SIG-M5 (cell line): ENCODE data around the gene CSN2.
"Not testable (repeated sequence)": the region's sequence is repeated elsewhere in the genome, so short reads cannot be mapped to it uniquely, and the experiment has no call there.

Experiments used
- DNase-seq: peaks from one replicate; lab custom pipeline; 2025; lab: John Stamatoyannopoulos, UW

Gene CSN2, protein sequence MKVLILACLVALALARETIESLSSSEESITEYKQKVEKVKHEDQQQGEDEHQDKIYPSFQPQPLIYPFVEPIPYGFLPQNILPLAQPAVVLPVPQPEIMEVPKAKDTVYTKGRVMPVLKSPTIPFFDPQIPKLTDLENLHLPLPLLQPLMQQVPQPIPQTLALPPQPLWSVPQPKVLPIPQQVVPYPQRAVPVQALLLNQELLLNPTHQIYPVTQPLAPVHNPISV

DNA sequence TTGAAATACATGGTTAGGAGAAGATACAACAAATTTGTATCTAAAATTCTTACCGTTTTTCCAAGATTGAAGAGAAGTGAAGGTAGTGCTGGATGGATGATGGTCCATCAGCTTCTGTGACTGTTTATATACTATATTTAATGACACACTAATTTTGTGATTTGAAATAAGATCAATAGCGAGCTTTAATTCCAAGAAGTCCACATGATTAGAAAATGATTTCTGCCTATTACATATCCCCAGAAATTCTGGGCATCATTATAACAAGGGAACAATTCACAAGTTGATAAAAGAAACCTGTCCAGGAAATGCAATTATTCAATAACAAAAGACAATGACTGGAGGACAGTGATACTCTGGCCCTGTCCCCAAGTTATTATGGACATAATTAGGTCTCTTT is at the start of gene CSN2:
CSN2 (minus strand) TSS at position 101 of the 400 bp plus-strand sequence. CDS start 4,733 bp downstream, outside the sequence.
- no peak for DNase-seq

DNA sequence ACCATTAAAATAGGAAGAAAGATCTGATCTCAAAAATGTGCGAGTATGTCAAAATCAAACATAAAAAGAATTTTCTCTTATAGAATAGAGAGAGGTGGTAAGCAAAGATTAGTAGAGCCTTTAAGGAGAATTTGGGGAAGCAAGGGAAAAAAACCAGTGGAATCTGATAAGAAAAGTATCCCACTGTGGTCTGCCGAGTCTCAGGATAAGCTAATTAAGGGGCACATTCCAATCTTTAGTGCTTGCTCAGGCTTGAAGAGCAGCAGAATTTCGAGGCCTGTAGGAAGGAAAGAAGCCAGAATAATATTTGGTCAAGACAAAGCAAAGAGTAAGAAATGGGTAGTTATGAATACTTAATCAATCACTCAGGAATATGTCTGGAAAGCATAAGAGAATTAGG is 43.2 kb upstream of the CSN2 start:
- no peak for DNase-seq

DNA sequence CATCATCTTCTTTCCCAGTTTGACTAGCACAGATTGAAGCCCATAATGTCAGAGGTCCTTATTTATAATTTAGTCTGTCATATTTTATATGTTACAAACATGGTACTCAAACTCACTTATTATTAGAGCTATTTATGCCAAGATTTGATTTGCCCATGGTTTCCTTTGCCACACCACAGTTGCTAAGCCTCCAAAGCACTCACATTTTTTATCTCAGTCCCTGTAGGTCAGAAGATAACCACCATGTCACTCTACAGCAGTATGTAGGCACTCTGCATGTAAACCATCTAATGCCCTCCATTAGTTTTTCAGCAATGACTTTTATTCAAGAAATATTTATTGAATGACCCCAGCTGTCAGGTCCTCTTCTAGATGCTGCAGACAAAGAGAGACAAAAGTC is 37.0 kb upstream of the CSN2 start:
- DNase-seq = no peak

DNA sequence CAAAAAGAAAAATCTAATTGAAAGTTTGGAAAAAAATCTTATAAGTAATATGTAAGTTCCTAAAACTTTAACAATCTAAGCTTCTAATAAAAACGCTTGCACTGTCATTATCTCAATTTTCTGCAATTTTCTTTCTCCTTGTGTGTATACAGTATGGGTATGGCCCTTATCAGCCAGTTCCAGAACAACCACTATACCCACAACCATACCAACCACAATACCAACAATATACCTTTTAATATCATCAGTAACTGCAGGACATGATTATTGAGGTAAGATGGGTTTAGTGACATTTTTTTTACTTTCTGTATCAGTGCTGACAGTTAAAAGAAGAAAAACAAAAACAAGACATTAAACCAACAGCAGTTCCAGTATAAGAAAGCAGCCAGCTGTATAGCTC is 35.2 kb upstream of the CSN2 start:
- no peak for DNase-seq

DNA sequence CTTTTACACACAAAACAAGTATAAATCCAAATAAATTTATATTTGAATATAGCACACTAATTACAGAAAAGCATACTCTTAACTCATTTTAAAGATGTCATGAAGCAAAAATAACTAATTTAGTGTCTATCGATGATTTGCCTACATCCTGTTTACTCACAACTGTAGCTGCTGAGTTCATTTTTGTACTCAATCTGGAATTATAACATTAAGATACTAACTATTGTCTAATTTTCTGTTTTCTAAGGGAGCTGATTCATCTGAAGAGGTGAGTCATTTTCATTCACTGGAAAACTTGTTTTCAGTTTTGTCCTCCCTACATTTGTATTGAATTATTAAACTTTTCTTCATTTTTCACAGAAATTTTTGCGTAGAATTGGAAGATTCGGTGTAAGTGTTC is 33.9 kb upstream of the CSN2 start:
- DNase-seq = no peak

DNA sequence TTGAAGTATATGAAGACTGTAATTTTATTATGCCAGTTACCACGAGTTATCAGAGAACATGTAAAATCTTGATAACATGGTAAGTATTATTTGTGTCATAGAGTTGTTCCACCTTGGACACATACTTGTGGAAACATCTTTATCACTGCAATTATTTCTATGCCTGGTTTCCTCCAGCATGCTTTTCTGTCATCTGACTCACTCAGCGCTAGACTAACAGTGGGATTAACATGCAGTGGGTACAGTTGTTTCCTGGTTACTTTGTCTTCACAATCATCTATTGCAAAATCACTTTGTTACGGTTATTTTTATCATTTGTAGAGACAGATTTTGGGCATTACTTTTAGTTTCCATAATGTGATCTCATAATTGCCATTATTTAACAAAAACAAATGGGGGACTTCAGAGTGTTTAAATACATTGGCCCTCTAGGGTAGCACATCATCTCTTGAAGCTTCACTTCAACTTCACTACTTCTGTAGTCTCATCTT is 30.0 kb upstream of the CSN2 start, which contains the start of gene STATH:
STATH (plus strand) TSS at position 441 of the 491 bp plus-strand sequence. CDS start 2,472 bp downstream, outside the sequence.
- DNase-seq = no peak

DNA sequence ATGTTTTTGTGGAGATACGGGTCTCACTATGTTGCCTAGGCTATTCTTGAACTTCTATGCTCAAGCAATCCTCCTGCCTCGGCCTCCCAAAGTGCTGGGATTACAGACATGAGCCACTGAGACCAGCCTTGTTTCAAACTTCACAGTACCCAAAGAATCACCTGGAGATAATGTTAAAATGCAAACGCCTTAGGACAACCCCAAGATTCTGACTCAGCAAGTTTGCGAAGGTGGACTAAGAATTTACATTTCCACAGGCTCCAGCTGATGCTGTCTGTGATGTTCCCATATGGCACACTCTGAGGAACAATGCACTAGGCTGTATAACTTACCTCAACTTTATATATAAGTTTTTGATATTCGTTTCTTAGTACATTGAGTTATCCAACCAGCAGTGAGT is 29.3 kb upstream of the CSN2 start:
- DNase-seq = no peak

DNA sequence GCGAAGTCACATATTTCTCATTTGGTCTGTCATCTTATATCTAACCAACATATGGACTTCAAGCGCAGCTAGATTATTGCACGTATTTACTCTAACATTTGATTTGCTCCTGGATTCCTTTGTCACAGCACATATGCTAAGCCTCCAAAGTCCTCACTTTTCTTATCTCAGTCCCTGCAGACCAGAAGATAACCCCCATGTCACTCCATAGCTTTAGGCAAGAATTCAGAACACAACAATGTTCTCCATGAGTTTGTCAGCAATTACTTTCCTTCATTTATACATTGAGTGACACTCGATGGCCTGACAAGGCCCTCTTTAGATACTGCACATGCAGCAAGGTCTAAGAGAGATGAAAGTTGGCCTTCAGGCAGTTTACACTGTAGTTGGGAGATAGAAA is 25.5 kb upstream of the CSN2 start:
- DNase-seq = no peak

DNA sequence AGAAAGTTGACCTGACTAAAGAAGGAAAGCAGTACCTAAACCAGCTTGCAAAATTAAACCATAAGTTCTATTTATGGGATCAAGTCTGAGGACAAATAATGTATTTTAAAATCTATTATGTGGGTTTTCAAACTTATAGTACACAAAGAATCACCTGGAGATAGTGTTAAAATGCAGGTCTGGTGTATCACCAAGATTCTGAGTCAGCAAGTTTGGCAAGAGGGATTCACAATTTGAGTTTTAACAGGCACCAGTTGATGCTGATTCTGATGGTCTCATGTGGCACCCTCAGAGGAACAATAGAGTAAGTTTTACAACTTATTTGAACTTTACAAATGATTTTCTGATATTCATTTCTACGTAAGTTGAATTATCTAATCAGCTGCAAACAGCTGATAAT is 21.1 kb upstream of the CSN2 start:
- DNase-seq = no peak

DNA sequence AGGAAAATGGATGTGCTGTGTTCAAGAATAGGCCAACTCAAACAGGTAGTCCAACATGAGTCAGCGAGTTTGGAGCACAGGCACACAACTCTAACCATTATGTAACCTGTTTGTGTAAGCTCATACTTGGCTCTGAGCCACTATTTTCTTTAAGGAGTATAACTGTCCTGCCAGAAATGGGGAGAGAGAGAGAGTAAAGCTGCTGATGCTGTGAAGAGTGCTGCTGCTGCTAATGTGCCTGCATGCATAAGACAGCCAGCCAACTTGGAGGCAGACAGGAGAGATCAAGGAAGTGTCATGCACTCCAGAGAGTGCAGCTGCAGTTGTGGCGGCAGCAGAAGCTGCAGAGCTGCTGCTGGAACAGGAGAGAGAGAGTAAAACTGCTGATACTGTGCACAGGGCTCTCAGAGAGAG is 18.5 kb upstream of the CSN2 start:
- no peak for DNase-seq

DNA sequence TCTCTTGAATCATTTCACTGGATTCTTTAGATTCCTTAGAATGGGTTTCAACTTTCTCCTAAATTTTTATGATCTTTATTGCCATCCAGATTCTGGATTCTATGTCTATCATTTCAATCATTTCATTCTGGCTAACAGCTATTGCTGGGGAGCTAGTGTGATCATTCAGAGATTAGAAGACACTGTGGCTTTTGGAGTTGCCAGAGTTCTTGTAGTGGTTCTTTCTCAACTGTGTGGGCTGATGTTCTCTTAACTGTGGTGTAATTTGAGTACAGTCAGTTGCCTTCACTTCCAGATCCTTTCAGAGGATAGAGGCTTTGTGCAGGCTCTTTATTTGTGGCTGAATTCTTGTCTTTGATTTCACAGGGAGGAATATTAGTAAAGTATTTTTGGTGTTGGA is 12.1 kb upstream of the CSN2 start:
- DNase-seq = no peak

DNA sequence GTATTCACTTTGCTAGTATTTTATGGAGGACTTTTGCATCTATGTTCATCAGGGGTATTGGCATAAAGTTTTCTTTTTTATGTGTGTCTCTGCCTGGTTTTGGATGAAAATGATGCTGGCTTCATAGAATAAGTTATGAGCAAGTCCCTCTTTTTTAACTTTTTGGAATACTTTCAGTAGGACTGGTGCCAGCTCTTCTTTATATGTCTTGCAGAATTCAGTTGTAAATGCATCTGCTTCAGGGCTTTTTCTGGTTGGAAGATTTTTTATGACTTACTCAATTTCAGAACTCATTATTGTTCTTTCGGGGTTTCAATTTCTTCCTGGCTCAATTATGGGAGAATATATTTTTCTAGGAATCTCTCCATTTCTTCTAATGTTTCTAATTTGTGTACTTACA is 9.1 kb upstream of the CSN2 start:
- no peak for DNase-seq

DNA sequence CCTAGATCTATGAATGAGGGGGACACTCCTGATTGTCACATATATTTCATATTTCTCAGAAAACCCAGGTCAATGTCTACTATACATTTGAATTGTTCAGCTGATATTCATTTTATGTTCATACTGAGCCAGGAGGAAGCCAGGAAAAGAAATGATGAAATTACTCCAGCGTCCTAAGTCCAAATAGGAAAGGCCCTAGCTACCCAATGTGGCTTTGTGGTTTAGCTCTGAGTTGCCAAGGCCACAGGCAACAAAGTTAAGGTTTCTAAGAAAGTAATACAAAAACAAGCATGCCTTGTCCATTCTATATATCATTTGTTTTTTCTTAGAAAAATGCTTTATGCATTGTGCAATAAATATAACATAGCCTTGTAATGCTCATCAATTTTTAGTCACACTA is 4.5 kb upstream of the CSN2 start:
- no peak for DNase-seq

DNA sequence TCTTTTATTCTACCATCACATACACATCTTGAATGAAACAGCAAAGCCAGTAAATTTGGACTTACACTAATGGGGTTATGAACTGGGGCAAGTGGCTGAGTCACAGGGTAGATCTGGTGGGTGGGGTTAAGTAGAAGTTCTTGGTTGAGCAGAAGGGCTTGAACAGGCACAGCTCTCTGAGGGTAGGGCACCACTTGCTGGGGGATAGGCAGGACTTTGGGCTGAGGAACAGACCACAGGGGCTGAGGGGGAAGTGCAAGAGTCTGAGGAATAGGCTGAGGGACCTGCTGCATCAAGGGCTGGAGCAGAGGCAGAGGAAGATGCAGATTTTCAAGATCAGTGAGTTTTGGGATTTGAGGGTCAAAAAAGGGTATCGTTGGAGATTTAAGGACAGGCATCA is 8.3 kb downstream of the CSN2 start:
- no peak for DNase-seq

DNA sequence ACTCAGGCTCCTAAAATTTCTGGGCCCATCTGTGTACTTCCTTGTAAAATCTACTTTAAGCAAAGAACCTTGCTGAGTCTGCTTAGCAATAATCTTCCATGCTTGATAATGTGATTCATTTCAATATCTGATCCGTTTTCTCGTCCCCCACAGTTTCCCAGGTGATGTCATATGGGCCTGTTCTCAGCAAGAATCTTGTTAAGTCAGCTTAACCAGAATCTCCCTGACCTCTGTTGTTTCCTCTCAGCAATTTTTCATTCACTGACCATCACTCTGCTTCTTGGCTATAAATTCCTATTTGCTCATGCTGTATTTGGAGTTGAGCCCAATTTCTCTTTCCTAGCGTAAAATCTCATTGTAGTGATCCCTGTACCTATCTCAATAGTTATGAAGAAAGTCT is 13.9 kb downstream of the CSN2 start:
- DNase-seq = no peak

DNA sequence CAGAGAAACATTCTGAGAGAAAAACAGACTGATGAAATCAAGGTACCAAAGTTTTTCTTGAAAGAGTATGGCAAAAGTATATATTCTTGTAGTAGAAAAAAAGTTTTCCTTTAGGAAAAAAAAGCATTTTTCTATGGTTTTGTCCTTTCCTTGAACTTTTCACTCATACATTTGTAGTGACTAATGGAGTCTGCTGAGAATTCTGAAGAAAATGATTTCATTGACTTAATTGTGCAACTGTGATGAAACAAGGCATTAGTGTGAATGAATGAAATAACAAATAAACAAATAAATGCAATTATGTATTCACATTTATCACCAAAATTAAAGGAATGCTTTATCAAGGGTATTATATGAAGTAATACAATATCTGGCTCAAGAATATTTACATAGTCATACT is 29.0 kb downstream of the CSN2 start:
- no peak for DNase-seq

DNA sequence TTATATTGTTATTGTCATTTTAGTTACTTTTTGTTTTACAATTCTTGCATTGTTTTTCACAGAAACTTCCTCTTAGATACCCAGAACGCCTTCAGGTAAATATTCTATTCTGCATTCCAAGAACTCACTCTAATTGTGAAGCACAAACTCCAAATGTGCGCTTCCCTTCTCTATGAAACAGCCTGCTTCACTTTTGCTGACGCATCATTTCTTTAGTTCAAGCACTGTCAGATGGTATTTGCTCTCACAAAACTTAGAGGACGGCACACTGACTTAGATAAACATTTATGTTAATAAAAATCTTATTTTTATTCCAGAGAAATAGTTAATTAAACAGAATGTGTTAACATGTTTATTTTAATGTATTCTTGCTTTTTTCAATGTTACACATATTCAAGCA is 31.4 kb downstream of the CSN2 start:
- no peak for DNase-seq

DNA sequence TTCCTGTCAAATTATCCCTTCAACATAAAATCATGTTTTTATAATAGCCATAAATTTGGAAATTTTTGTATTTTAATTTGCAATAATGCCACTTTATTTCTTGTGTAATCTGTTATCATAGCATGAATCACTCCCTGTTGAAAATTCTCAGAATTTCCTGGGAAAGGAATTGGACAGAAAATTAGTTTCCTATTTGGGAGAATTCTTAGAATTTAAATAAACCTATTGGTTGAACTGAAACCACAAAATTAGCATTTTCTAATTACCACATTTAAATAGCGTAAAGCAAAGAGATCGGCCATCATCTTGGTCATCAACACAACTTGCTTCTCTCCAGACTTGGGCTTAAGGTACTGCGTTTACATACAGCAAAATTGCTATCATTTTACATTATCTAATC is 34.8 kb downstream of the CSN2 start, which contains the start of gene CSN1S1:
CSN1S1 (plus strand) TSS at position 301 of the 400 bp plus-strand sequence. CDS start 1,488 bp downstream, outside the sequence.
- no peak for DNase-seq

DNA sequence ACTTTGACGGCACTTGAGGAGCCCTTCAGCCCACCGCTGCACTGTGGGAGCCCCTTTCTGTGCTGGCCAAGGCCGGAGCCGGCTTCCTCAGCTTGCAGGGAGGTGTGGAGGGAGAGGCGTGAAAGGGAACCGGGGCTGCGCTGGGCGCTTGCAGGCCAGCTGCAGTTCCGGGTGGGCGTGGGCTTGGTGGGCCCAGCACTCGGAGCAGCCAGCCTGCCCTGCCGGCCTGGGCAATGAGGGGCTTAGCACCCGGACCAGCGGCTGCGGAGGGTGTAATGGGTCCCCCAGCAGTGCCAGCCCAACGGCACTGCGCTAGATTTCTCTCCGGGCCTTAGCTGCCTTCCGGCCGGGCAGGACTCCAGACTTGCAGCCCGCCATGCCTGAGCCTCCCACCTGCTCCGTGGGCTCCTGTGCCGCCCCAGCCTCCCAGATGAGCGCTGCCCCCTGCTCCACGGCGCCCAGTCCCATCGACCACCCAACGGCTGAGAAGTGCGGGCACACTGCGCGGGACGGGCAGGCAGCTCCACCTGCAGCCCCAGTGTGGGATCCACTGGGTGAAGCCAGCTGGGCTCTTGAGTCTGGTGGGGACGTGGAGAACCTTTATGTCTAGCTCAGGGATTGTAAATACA is 41.6 kb downstream of the CSN2 start:
- not testable (repeated sequence) for DNase-seq

DNA sequence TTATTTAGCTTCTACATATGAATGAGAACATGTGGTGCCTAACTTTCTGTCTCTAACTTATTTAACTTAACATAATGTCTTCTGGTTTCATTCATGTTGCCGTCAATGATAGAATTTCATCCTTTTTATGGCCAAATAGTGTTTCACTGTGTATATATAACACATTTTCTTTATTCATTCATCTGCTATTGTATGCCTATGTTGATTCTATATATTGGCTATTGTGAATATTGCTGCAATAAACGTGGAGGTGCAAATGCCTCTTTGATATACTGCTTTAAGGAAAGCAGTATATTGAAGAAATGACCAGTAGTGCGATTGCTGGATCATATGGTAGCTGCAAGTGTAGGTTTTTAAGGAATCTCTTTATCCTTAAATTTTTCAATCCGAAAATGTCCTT is 44.7 kb downstream of the CSN2 start:
- no peak for DNase-seq

DNA sequence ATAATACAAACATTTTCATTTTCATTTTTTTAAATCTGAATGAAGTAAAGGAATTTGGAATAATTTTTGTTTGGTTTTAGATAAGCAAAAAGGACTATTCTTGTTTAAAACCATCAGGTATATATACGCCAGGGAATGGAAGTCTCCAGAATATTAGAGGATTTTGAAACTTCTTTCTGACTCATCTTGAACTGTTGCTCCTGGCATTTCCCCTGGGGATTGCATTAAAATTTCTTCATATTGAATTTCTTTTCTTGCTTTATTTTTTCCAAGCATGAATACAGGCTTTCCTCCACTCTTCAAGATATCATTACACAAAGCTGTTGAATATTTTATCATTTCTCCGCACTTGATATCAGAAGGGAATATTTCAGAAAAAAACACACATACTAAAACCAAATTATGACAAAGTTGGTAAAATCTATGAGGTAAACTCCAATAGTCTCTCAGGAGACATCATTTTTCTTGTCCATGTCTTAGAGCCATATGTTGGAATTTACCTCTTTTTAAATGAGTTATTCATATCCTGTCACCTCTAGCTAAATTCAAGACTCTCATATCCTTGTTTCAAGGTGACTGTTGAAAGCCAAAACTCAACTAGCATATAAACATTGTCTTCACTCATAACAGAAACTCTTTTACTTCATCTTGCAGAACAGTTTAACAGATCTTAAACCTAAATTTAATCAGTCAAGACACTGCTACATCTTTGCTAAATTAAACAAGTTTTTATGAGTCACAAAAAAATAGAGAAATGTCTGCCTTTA is 55.3 kb downstream of the CSN2 start:
- no peak for DNase-seq

DNA sequence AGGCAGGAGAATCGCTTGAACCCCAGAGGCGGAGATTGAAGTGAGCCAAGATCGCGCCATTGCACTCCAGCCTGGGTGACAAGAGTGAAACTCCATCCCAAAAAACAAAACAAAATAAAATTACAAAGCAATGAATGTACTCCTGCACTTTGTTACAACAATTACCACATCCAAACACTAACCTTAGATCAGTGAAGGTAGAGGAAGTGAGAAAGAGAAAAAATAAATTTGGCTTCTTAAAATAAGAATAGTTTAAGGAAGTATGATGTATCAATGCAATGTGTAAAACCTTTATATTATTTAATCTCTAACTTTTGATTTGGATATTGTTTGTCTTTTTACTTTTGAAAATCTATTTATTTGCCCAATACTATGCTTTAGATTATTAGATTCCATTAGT is 56.3 kb downstream of the CSN2 start:
- no peak for DNase-seq

DNA sequence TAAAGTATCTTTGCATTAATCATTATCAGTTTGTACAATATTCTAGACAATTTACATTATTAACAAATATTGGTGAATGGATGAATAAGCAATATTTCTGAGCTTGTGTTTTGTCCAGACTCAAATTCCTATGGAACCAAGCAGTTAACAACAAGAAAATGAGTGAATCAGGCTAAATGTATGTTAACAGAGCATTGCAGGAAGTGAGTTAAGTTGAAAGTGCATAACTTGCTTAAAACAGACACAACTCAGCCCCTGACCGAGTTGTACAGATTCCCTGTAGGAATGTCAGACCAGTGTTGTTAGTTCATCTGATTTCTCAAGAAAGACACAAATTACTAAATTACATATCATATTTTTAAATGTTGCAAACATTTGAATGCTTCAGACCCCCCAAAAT is 58.4 kb downstream of the CSN2 start:
- DNase-seq = no peak
